Measurements from ENCODE around the gene MED29. TPM values are rescaled to one million over a fixed set of nuclear protein-coding genes. Genes with fewer than 3 reads are reported as not detected.

MED29 gene, protein sequence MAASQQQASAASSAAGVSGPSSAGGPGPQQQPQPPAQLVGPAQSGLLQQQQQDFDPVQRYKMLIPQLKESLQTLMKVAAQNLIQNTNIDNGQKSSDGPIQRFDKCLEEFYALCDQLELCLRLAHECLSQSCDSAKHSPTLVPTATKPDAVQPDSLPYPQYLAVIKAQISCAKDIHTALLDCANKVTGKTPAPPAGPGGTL
- total RNA-seq (ENCODE audit: low replicate concordance), result 27.0 and 28.2 TPM in 2 replicates

DNA sequence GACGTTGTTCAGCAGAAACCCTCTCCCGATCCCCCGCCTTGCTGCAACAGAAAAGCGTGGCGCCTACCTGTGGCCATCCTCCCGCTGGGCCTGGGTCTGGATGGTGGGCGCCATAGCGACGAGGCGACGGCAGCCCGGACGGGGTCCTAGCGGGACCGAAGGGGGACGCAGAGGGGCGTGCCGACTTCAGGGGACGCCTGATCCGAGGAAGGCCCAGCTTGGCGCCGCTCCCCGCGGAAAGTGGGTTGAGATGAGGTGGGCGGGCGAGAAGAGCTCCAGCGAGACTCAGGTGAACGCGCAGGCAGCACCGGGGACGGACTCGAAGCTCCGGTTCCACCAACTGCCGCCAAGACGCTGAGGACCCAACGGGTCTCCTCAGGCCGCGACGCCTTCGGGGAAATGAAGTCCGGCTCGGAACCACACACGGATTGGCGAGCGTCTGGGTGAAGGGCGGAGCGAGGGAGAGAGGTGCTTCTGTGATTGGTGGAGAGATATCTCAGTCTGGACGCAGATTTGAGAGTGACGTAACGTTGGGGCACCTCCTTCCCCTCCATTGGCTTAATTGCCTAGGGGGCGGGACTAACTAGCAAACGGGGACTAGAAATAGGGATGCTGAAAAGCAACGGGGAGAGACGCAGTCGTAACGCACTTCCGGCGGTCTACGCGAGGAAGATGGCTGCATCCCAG is at the start of gene MED29, which contains the start of gene PAF1:
Gene MED29 (plus strand): TSS at position 628 of the 687 bp plus-strand sequence. CDS start 45 bp downstream, at position 673.
Gene PAF1 (minus strand): TSS at position 356 of the 687 bp plus-strand sequence. CDS start 242 bp downstream, at position 114.
- Mint-ChIP-seq H3K27me3 (ENCODE audit: insufficient read depth, low read depth) (peaks cover 5% of the 10 kb centered on the region), H3K36me3 (peaks cover 27% of the 10 kb centered on the region), H3K27ac (peak within 1 kb of the TSS; percentile 99), H3K4me3 (peak within 1 kb of the TSS; percentile 99), H3K4me1 (peaks cover 16% of the 10 kb centered on the region), H3K9me3 (no peaks in the 10 kb centered on the region)
- Histone ChIP-seq H2AFZ (replicated peaks) (peak within 1 kb of the TSS; percentile 74), H3K4me2 (peak within 1 kb of the TSS; percentile 82), H3K79me2 (ENCODE audit: low read depth) (peaks cover 32% of the 10 kb centered on the region), H3K4me1 (peaks cover 5% of the 10 kb centered on the region), H3K4me3 (peak within 1 kb of the TSS; percentile 98), H3K27ac (peak within 1 kb of the TSS; percentile 97), H3F3A (ENCODE audit: low read depth) (peaks cover 27% of the 10 kb centered on the region), H3K27me3 (no peaks in the 10 kb centered on the region), H3K9me3 (ENCODE audit: low read depth) (no peaks in the 10 kb centered on the region), H4K20me1 (ENCODE audit: low read depth) (peaks cover 14% of the 10 kb centered on the region), H3K9ac (peak within 1 kb of the TSS; percentile 88), H3K36me3 (no peaks in the 10 kb centered on the region)
- TF ChIP-seq EZH2phosphoT487 (IDR thresholded peaks at IDR 0.05), result no peak
- TF ChIP-seq, protein P1, sequence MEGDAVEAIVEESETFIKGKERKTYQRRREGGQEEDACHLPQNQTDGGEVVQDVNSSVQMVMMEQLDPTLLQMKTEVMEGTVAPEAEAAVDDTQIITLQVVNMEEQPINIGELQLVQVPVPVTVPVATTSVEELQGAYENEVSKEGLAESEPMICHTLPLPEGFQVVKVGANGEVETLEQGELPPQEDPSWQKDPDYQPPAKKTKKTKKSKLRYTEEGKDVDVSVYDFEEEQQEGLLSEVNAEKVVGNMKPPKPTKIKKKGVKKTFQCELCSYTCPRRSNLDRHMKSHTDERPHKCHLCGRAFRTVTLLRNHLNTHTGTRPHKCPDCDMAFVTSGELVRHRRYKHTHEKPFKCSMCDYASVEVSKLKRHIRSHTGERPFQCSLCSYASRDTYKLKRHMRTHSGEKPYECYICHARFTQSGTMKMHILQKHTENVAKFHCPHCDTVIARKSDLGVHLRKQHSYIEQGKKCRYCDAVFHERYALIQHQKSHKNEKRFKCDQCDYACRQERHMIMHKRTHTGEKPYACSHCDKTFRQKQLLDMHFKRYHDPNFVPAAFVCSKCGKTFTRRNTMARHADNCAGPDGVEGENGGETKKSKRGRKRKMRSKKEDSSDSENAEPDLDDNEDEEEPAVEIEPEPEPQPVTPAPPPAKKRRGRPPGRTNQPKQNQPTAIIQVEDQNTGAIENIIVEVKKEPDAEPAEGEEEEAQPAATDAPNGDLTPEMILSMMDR (IDR thresholded peaks at IDR 0.05), result peak; percentile 17
- peak; percentile 99 for DNase-seq (ENCODE audit: low spot score)

DNA sequence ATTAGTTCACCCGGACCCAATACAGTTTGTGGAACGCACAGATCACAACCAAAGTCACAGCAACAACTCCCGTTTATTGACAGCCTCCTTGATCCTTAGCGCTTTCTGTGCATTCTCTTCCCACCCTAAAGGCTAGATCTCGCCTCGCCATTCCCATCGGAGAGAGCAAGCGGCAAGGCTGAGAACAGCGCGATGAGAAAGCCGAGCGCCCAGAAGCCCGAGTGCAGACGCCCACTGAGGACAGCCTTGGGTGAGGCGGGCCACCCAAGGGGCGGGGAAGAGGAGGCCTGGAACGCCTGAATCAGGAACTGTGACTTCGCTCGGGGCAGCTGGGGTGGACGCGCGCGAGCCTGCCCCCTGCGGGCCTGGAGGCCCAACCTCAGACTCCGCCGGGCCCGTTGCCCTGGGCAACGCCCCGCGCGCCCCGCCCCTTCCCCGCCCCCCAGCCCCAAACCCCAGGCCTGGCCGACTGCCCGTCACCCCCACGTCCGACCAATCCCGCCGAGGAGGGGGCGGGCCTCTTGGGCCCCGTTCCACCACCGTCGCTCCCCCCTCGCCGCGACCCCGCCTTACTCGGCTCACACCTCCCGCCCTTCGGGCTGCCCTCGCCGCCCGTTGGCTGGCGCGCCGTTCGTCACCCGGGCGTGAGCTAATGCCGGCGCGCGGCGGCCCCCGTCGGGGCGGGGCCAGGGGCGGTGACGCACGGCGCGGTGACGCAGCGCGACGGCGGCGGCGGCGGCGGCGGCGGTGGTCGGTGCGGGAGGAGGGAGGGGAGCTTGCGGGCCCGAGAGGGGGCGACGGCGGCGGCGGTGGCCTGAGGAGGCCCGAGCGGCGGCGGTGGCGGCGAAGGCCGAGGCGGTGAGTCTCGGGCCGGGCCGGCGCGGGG is 49.2 kb upstream of the MED29 start, which contains the start of gene SAMD4B:
Gene SAMD4B (plus strand): TSS at position 703 of the 886 bp plus-strand sequence. CDS start 14,473 bp downstream, outside the sequence.
- TF ChIP-seq EZH2 (IDR thresholded peaks at IDR 0.05) (no peak), EZH2phosphoT487 (IDR thresholded peaks at IDR 0.05) (no peak)
- TF ChIP-seq, protein P1 (IDR thresholded peaks at IDR 0.05), result peak; percentile 66
- H3K79me2 ChIP-seq (ENCODE audit: low read depth), result peaks cover 53% of the 10 kb centered on the region
- no peaks in the 10 kb centered on the region for H3K9me3 ChIP-seq (ENCODE audit: low read depth)
- DNase-seq (ENCODE audit: low spot score), result peak; percentile 100
- H3K27ac Mint-ChIP-seq, result peak within 1 kb of the TSS; percentile 67
- H3K9ac ChIP-seq, result peak within 1 kb of the TSS; percentile 92
- H3K9me3 Mint-ChIP-seq, result no peaks in the 10 kb centered on the region
- H3K4me3 Mint-ChIP-seq, result peak within 1 kb of the TSS; percentile 92
- H3K27ac ChIP-seq, result no peak within 1 kb of the TSS
- peak within 1 kb of the TSS; percentile 96 for H3K4me3 ChIP-seq
- H3K4me1 ChIP-seq, result peaks cover 22% of the 10 kb centered on the region
- H3K27me3 ChIP-seq, result no peaks in the 10 kb centered on the region
- H3K36me3 Mint-ChIP-seq, result peaks cover 11% of the 10 kb centered on the region
- peak within 1 kb of the TSS; percentile 95 for H2AFZ ChIP-seq (replicated peaks)
- H3K27me3 Mint-ChIP-seq (ENCODE audit: insufficient read depth, low read depth), result peaks cover 12% of the 10 kb centered on the region
- peaks cover 35% of the 10 kb centered on the region for H3K4me1 Mint-ChIP-seq
- H3K36me3 ChIP-seq, result no peaks in the 10 kb centered on the region
- no peaks in the 10 kb centered on the region for H3F3A ChIP-seq (ENCODE audit: low read depth)
- peak within 1 kb of the TSS; percentile 85 for H3K4me2 ChIP-seq
- H4K20me1 ChIP-seq (ENCODE audit: low read depth), result peaks cover 44% of the 10 kb centered on the region

DNA sequence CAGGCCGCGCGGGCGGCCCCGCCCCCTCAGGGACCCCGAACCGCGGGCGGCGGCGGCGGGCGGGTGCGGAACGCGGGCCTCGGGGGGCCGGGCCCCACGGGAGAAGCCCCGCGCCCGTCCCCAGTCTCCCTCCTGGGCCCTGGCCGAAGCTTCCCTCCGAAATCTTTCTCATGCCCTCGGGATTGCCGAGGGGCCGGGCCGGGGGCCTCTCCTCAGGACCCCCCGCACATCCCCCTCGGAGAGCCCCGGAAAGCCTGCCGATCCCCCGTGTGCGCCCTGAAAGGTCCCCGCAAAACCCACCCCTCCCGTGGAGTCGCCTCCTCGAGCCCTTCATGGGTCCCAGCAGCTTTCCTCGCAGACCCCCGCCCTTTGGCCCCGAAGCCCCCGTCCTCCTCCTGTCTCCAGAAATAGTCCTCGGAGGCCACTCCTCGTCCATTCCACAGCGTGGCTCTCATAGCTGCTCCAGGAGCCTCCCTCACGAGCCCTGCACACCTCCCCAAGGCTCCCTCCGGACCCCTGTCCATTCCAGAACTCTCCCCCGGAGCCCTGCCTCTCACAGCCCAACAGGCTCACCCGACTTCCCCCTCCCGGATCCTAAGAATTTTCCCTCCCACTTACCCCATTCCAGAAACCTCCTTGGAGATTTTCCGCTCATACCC is 48.4 kb upstream of the MED29 start:
- H3K9me3 Mint-ChIP-seq, result no peaks in the 10 kb centered on the region
- peak overlapping the region; percentile 85 for H3K4me3 Mint-ChIP-seq
- peaks cover 9% of the 10 kb centered on the region for H3K27me3 Mint-ChIP-seq (ENCODE audit: insufficient read depth, low read depth)
- H3K4me1 ChIP-seq, result peaks cover 22% of the 10 kb centered on the region
- H3K27me3 ChIP-seq, result no peaks in the 10 kb centered on the region
- no peaks in the 10 kb centered on the region for H3F3A ChIP-seq (ENCODE audit: low read depth)
- no peaks in the 10 kb centered on the region for H3K9me3 ChIP-seq (ENCODE audit: low read depth)
- H4K20me1 ChIP-seq (ENCODE audit: low read depth), result peaks cover 52% of the 10 kb centered on the region
- H3K36me3 ChIP-seq, result no peaks in the 10 kb centered on the region
- H3K79me2 ChIP-seq (ENCODE audit: low read depth), result peaks cover 61% of the 10 kb centered on the region
- peak overlapping the region; percentile 53 for H3K27ac Mint-ChIP-seq
- TF ChIP-seq EZH2phosphoT487 (IDR thresholded peaks at IDR 0.05), result no peak
- TF ChIP-seq, protein P1 (IDR thresholded peaks at IDR 0.05), result no peak
- no peak for TF ChIP-seq EZH2 (IDR thresholded peaks at IDR 0.05)
- peak; percentile 35 for DNase-seq (ENCODE audit: low spot score)
- H3K4me2 ChIP-seq, result peak overlapping the region; percentile 84
- peaks cover 35% of the 10 kb centered on the region for H3K4me1 Mint-ChIP-seq
- H3K36me3 Mint-ChIP-seq, result peaks cover 11% of the 10 kb centered on the region
- peak overlapping the region; percentile 92 for H3K9ac ChIP-seq
- H3K4me3 ChIP-seq, result peak overlapping the region; percentile 92
- no peak overlapping the region for H3K27ac ChIP-seq
- no peak overlapping the region for H2AFZ ChIP-seq (replicated peaks)
